HCT116 (cell line): ENCODE measurements around the gene RRAGC. TPM values are rescaled to one million over a fixed set of nuclear protein-coding genes. Genes with fewer than 3 reads are reported as not detected.
A peak's percentile ranks its signal among the peaks of the same experiment; 100 is the strongest.

Experiments used
- ATAC-seq: fragments of 200-7000 bp; cut with Tn5 transposase; 2 replicates; pipeline ENCODE4 v1.9.1; 2020; ENCODE audit warnings: mild to moderate bottlenecking, moderate library complexity
- BruUV-seq: library from RNA; stranded (reverse); fragments of 400-500 nt; replicated peaks from 2 replicates; lab custom pipeline; 2021; lab: Mats Ljungman, UMichigan
- CTCF ChIA-PET: fragments of 300-600 bp; sonication (Branson Sonifier 250); formaldehyde crosslinking; loops from one replicate; lab custom pipeline; 2021; ENCODE audit warnings: antibody characterized with exemption; lab: Charles Lee
- POLR2A ChIA-PET: fragments of 300-600, 350-600 bp; sonication (Branson Sonifier 250); formaldehyde crosslinking; loops from one replicate; lab custom pipeline; 2021; ENCODE audit warnings: antibody characterized with exemption; lab: Charles Lee
- RAD21 ChIA-PET, 2 experiments: fragments of 300-600 bp; sonication (Branson Sonifier 250); formaldehyde crosslinking; loops; one replicate each; lab custom pipeline; 2023; ENCODE audit warnings: low total read pairs in 2 of 2; ENCODE audit not compliant: uncharacterized antibody in 2 of 2, unreplicated experiment in 2 of 2, low non-redundant PET in 1 of 2; lab: Charles Lee
- DNase-seq: peaks from one replicate; pipeline ENCODE4 v3.0.0-alpha.2; 2010; ENCODE audit warnings: low read depth, low spot score
- H2AFZ ChIP-seq: fragments of 200-600 bp; shearing (Covaris generic), sonication (generic); 2 replicates; pipeline ENCODE4 v1.6.1; 2017; ENCODE audit warnings: low read depth, mixed run types, mixed read lengths, antibody characterized with exemption, low read length; ENCODE audit not compliant: poor library complexity, severe bottlenecking
- H3K27ac ChIP-seq: 2 replicates; pipeline ENCODE4 v1.5.1; 2012; ENCODE audit warnings: low read depth, low read length
- H3K27me3 ChIP-seq: fragments of 200-600 bp; sonication (generic); 2 replicates; pipeline ENCODE4 v1.6.1; 2016; ENCODE audit warnings: mixed run types, low read length, mixed read lengths; ENCODE audit not compliant: insufficient read depth
- H3K36me3 ChIP-seq, 2 experiments: fragments of 200-500 bp in 1 of 2; fragments of 200-600 bp in 1 of 2; sonication (Bioruptor generic) in 1 of 2; sonication (generic) in 1 of 2; 2 replicates each; pipeline versions ENCODE4 v1.5.1 to v1.6.1; 2014 to 2016; ENCODE audit warnings: low read length in 2 of 2, inconsistent platforms in 1 of 2, mixed read lengths in 1 of 2, mixed run types in 1 of 2; ENCODE audit not compliant: insufficient read depth in 2 of 2, control insufficient read depth in 1 of 2
- H3K4me1 ChIP-seq, 2 experiments: fragments of 200-600 bp in 1 of 2; sonication (generic) in 1 of 2; 2 replicates each; pipeline versions ENCODE4 v1.5.1 to v1.6.1; 2012 to 2017; ENCODE audit warnings: low read length in 2 of 2, inconsistent platforms in 1 of 2, mild to moderate bottlenecking in 1 of 2, mixed read lengths in 1 of 2, mixed run types in 1 of 2, moderate library complexity in 1 of 2; ENCODE audit not compliant: insufficient read depth in 2 of 2, control insufficient read depth in 1 of 2
- H3K4me2 ChIP-seq: fragments of 200-600 bp; sonication (generic); 2 replicates; pipeline ENCODE4 v1.6.1; 2017; ENCODE audit warnings: mixed run types, low read length, mixed read lengths
- H3K4me3 ChIP-seq, 2 experiments: fragments of 200-600 bp in 1 of 2; sonication (generic) in 1 of 2; replicated peaks in 1 of 2; 2 replicates each; pipeline ENCODE4 v1.5.1; 2011 to 2016; ENCODE audit warnings: low read length in 2 of 2, control low read depth in 1 of 2, low read depth in 1 of 2, mild to moderate bottlenecking in 1 of 2, mixed read lengths in 1 of 2, mixed run types in 1 of 2
- H3K79me2 ChIP-seq: fragments of 200-600 bp; sonication (generic); 2 replicates; pipeline ENCODE4 v1.6.1; 2017; ENCODE audit warnings: mild to moderate bottlenecking, mixed run types, low read length, moderate library complexity, mixed read lengths; ENCODE audit not compliant: insufficient read depth
- H3K9ac ChIP-seq: fragments of 200-600 bp; sonication (generic); 2 replicates; pipeline ENCODE4 v1.6.1; 2016; ENCODE audit warnings: low read length, mixed read lengths
- H3K9me2 ChIP-seq: fragments of 200-600 bp; sonication (generic), shearing (Covaris generic); 2 replicates; pipeline ENCODE4 v1.6.1; 2017; ENCODE audit warnings: mixed run types, mild to moderate bottlenecking, moderate library complexity; ENCODE audit not compliant: insufficient read depth
- H3K9me3 ChIP-seq, 2 experiments: fragments of 200-500 bp in 1 of 2; fragments of 200-600 bp in 1 of 2; sonication (Bioruptor generic) in 1 of 2; sonication (generic) in 1 of 2; 2 replicates each; pipeline ENCODE4 v1.6.1; 2014 to 2017; ENCODE audit warnings: low read length in 2 of 2, mixed read lengths in 2 of 2, inconsistent platforms in 1 of 2, low read depth in 1 of 2, mild to moderate bottlenecking in 1 of 2, mixed run types in 1 of 2, moderate library complexity in 1 of 2; ENCODE audit not compliant: control insufficient read depth in 1 of 2, insufficient read depth in 1 of 2
- H4K20me1 ChIP-seq: fragments of 200-600 bp; sonication (generic), shearing (Covaris generic); 2 replicates; pipeline ENCODE4 v1.6.1; 2017; ENCODE audit warnings: mixed run types, mild to moderate bottlenecking, moderate library complexity; ENCODE audit not compliant: insufficient read depth
- CBX3 ChIP-seq: IDR thresholded peaks from 2 replicates; pipeline ENCODE4 v1.6.1; 2012; ENCODE audit warnings: low read depth
- CEBPB ChIP-seq: IDR thresholded peaks from 2 replicates; pipeline ENCODE4 v1.6.1; 2012; ENCODE audit warnings: low read depth
- EGR1 ChIP-seq: IDR thresholded peaks from 2 replicates; pipeline ENCODE4 v1.6.1; 2012; ENCODE audit warnings: low read depth
- ELF1 ChIP-seq: IDR thresholded peaks from 2 replicates; pipeline ENCODE4 v1.6.1; 2012; ENCODE audit warnings: low read depth, borderline replicate concordance
- EZH2 ChIP-seq: fragments of 200-600 bp; sonication (generic); IDR thresholded peaks from 2 replicates; pipeline ENCODE4 v1.6.1; 2017; ENCODE audit warnings: antibody characterized with exemption, mixed run types
- EZH2phosphoT487 ChIP-seq: fragments of 200-600 bp; IDR thresholded peaks from 2 replicates; pipeline ENCODE4 v1.6.1; 2018; ENCODE audit warnings: antibody characterized with exemption, borderline replicate concordance
- FOSL1 ChIP-seq: IDR thresholded peaks from 2 replicates; pipeline ENCODE4 v1.6.1; 2012; ENCODE audit warnings: low read depth
- POLR2AphosphoS5 ChIP-seq: IDR thresholded peaks from 2 replicates; pipeline ENCODE4 v1.6.1; 2011; ENCODE audit warnings: mild to moderate bottlenecking, low read depth, low read length, moderate library complexity
- RAD21 ChIP-seq: IDR thresholded peaks from 2 replicates; pipeline ENCODE4 v1.6.1; 2012; ENCODE audit warnings: low read depth, mild to moderate bottlenecking
- SRF ChIP-seq: IDR thresholded peaks from 2 replicates; pipeline ENCODE4 v1.6.1; 2012; ENCODE audit warnings: low read depth
- TCF7L2 ChIP-seq: IDR thresholded peaks from 2 replicates; pipeline ENCODE4 v1.7.0; 2011; ENCODE audit warnings: borderline replicate concordance, inconsistent platforms; ENCODE audit not compliant: insufficient read depth, insufficient read length; ENCODE audit errors: extremely low read depth
- YY1 ChIP-seq: IDR thresholded peaks from 2 replicates; pipeline ENCODE4 v1.6.1; 2011; ENCODE audit warnings: low read length, low read depth, moderate library complexity, mild to moderate bottlenecking; ENCODE audit not compliant: insufficient replicate concordance; ENCODE audit errors: extremely low read depth
- ZNF274 ChIP-seq: fragments of 200-500 bp; sonication (Bioruptor generic); IDR thresholded peaks from 2 replicates; pipeline ENCODE4 v1.6.1; 2014; ENCODE audit warnings: mild to moderate bottlenecking, low read depth, low read length, inconsistent platforms
- intact Hi-C: fragments of 100-400 bp; cut with micrococcal nuclease; formaldehyde crosslinking; loops from 2 replicates; pipeline ENCODE4 v1.10.0; 2022
- total RNA-seq: library from RNA; stranded (reverse); gene quantifications from one replicate; pipeline ENCODE4 v1.2.1, GENCODE V29; 2021; ENCODE audit not compliant: unreplicated experiment
- TF ChIP-seq, protein P1 (sequence below): IDR thresholded peaks from 2 replicates; pipeline ENCODE4 v1.6.1; 2012; ENCODE audit warnings: low read depth
- TF ChIP-seq, protein P2 (sequence below), 3 experiments: fragments of 200-600 bp in 1 of 3; sonication (generic) in 1 of 3; IDR thresholded peaks in 2 of 3; conservative IDR thresholded peaks in 1 of 3; 2 replicates each; pipeline ENCODE4 v1.5.1; 2012 to 2017; ENCODE audit warnings: low read depth in 2 of 3, low read length in 2 of 3, antibody characterized with exemption in 1 of 3, borderline replicate concordance in 1 of 3, control low read depth in 1 of 3, mild to moderate bottlenecking in 1 of 3, mixed read lengths in 1 of 3, mixed run types in 1 of 3, moderate library complexity in 1 of 3; ENCODE audit not compliant: insufficient read depth in 1 of 3
- TF ChIP-seq, protein P3 (sequence below): IDR thresholded peaks from 2 replicates; pipeline ENCODE4 v1.6.1; 2011; ENCODE audit warnings: mild to moderate bottlenecking, low read length, moderate library complexity; ENCODE audit not compliant: insufficient replicate concordance; ENCODE audit errors: extremely low read depth
- TF ChIP-seq, protein P4 (sequence below): IDR thresholded peaks from 2 replicates; pipeline ENCODE4 v1.6.1; 2012

RRAGC gene
- total RNA-seq, 1 experiment from 2014 or later: 11.7 TPM

DNA sequence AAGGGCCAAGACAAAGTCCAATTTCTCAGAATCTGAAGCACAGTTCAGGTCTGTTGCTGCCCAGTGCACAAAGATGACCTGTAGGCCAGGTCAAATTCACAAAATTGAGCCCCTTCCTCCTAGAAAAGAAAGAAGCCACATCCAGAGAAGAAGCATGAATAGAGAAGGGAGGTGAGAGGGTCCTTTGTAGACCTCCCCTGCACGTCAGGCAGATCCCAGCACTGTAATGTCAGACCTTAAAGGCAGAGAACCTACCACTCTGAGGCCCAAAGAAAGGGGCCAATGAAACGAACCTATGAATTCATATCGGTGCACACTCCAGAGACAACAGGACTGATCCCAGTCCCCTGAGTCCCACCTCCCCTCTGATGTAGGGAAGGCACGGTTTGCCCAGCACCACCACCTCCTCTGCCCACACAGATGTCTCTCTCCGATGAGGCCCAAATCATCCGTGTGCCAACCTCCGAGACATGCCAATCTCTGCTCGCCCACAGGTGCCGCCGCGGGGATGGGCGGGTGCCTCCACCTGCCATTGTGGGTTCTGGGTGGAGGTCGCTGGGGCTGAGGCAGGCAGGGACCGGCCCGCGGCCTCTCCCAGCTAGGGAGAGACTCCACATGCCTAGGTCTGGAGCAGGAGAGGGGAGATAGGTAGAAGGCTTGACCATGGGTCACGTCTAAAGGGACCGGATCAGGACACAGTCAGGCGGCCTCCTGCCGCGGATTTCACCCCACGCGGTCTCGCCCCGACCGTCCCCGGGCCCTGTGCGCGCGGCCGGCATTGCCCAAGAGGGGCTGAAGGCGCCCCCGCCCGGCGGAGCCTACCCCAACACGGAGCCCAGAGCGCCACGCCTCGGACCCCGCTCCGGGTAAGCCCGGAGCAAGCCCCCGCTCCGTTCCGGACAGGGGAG, 42.1 kb downstream of the RRAGC start:
- CTCF ChIA-PET: no interaction called here

More for the DNA sequence above, 42.1 kb downstream of the RRAGC start:
- ChIA-PET POLR2A (no interaction called here), RAD21 (no interaction called here)
- TF ChIP-seq CEBPB (no peak), ELF1 (no peak), EGR1 (no peak), YY1 (no peak), POLR2AphosphoS5 (no peak), ZNF274 (no peak), TCF7L2 (no peak), FOSL1 (no peak), EZH2 (no peak), SRF (no peak), CBX3 (no peak), RAD21 (no peak), EZH2phosphoT487 (no peak)
- TF ChIP-seq, protein P1, sequence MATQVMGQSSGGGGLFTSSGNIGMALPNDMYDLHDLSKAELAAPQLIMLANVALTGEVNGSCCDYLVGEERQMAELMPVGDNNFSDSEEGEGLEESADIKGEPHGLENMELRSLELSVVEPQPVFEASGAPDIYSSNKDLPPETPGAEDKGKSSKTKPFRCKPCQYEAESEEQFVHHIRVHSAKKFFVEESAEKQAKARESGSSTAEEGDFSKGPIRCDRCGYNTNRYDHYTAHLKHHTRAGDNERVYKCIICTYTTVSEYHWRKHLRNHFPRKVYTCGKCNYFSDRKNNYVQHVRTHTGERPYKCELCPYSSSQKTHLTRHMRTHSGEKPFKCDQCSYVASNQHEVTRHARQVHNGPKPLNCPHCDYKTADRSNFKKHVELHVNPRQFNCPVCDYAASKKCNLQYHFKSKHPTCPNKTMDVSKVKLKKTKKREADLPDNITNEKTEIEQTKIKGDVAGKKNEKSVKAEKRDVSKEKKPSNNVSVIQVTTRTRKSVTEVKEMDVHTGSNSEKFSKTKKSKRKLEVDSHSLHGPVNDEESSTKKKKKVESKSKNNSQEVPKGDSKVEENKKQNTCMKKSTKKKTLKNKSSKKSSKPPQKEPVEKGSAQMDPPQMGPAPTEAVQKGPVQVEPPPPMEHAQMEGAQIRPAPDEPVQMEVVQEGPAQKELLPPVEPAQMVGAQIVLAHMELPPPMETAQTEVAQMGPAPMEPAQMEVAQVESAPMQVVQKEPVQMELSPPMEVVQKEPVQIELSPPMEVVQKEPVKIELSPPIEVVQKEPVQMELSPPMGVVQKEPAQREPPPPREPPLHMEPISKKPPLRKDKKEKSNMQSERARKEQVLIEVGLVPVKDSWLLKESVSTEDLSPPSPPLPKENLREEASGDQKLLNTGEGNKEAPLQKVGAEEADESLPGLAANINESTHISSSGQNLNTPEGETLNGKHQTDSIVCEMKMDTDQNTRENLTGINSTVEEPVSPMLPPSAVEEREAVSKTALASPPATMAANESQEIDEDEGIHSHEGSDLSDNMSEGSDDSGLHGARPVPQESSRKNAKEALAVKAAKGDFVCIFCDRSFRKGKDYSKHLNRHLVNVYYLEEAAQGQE: no peak
- TF ChIP-seq, protein P2, sequence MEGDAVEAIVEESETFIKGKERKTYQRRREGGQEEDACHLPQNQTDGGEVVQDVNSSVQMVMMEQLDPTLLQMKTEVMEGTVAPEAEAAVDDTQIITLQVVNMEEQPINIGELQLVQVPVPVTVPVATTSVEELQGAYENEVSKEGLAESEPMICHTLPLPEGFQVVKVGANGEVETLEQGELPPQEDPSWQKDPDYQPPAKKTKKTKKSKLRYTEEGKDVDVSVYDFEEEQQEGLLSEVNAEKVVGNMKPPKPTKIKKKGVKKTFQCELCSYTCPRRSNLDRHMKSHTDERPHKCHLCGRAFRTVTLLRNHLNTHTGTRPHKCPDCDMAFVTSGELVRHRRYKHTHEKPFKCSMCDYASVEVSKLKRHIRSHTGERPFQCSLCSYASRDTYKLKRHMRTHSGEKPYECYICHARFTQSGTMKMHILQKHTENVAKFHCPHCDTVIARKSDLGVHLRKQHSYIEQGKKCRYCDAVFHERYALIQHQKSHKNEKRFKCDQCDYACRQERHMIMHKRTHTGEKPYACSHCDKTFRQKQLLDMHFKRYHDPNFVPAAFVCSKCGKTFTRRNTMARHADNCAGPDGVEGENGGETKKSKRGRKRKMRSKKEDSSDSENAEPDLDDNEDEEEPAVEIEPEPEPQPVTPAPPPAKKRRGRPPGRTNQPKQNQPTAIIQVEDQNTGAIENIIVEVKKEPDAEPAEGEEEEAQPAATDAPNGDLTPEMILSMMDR (IDR thresholded peaks at IDR 0.05 in 2 of 3, conservative IDR thresholded peaks at IDR 0.05 in 1 of 3; ENCODE audit: borderline replicate concordance in 1 of 3, insufficient read depth in 1 of 3, low read depth in 2 of 3, low read length in 2 of 3): no peak
- TF ChIP-seq, protein P3, sequence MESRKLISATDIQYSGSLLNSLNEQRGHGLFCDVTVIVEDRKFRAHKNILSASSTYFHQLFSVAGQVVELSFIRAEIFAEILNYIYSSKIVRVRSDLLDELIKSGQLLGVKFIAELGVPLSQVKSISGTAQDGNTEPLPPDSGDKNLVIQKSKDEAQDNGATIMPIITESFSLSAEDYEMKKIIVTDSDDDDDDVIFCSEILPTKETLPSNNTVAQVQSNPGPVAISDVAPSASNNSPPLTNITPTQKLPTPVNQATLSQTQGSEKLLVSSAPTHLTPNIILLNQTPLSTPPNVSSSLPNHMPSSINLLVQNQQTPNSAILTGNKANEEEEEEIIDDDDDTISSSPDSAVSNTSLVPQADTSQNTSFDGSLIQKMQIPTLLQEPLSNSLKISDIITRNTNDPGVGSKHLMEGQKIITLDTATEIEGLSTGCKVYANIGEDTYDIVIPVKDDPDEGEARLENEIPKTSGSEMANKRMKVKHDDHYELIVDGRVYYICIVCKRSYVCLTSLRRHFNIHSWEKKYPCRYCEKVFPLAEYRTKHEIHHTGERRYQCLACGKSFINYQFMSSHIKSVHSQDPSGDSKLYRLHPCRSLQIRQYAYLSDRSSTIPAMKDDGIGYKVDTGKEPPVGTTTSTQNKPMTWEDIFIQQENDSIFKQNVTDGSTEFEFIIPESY: no peak
- TF ChIP-seq, protein P4, sequence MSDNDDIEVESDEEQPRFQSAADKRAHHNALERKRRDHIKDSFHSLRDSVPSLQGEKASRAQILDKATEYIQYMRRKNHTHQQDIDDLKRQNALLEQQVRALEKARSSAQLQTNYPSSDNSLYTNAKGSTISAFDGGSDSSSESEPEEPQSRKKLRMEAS: no peak
- Histone ChIP-seq H3K36me3 (no peaks in the 10 kb centered on the region), H3K79me2 (no peaks in the 10 kb centered on the region), H2AFZ (peak overlapping the region; percentile 88), H3K27me3 (peaks cover 16% of the 10 kb centered on the region; the same call in 1 of the 2 replicates), H3K4me1 (peaks cover 0 to 5% of the 10 kb centered on the region in 2 experiments; a peak in 2 of 4 replicates), H3K27ac (no peak overlapping the region), H4K20me1 (no peaks in the 10 kb centered on the region), H3K9me2 (no peaks in the 10 kb centered on the region), H3K4me3 (no peak overlapping the region), H3K9me3 (no peaks in the 10 kb centered on the region), H3K4me2 (peak overlapping the region; percentile 76), H3K9ac (no peak overlapping the region)
- intact Hi-C loops: loop anchor here (5.0 kb wide), 2 partner anchors 210 to 790 kb away; no protein-coding TSS in a partner anchor
- ATAC-seq (peak; percentile 41), DNase-seq (no peak)
- no TSS peak for BruUV-seq
